ENCODE measurements around the gene MUC3A.

DNA sequence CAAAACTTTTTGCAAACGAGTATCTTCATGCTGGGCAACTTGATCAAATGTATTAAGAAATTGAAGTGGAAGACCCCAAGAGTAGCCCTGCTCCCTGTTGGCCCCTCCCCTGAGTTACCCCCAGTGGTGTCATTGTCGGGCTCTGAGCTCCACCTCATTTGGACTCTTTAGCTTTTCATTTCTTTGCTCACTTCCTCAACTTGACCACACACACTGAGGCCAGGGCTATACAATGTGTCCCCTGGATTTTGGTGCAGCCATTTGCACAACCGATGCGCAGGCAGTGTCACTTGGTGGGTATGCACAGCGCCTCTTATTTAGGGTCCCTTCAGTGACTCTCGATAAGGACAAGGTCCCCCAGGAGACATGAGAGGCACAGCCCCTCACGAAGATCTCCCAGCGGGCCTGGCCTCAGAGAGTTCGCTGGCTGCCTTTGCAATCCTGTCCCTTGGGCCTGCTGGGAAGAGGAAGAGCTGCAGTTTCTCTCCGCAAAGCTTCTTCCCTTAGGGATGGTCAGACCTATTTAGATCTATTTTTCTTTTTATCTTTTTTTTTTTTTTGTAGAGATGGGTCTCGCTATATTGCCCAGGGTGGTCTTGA is 2.5 kb upstream of the MUC3A start:
- TF ChIP-seq, protein P1, sequence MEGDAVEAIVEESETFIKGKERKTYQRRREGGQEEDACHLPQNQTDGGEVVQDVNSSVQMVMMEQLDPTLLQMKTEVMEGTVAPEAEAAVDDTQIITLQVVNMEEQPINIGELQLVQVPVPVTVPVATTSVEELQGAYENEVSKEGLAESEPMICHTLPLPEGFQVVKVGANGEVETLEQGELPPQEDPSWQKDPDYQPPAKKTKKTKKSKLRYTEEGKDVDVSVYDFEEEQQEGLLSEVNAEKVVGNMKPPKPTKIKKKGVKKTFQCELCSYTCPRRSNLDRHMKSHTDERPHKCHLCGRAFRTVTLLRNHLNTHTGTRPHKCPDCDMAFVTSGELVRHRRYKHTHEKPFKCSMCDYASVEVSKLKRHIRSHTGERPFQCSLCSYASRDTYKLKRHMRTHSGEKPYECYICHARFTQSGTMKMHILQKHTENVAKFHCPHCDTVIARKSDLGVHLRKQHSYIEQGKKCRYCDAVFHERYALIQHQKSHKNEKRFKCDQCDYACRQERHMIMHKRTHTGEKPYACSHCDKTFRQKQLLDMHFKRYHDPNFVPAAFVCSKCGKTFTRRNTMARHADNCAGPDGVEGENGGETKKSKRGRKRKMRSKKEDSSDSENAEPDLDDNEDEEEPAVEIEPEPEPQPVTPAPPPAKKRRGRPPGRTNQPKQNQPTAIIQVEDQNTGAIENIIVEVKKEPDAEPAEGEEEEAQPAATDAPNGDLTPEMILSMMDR (IDR thresholded peaks at IDR 0.05): no peak
- no peak for TF ChIP-seq POLR2A (IDR thresholded peaks at IDR 0.05)

Data from upper lobe of left lung (tissue), 4 donors.